HCT116 (cell line): ENCODE data around the gene FADD. TPM values are rescaled to one million over a fixed set of nuclear protein-coding genes. Genes with fewer than 3 reads are reported as not detected.

Experiments
- ATAC-seq: fragments of 200-7000 bp; cut with Tn5 transposase; 2 replicates; pipeline ENCODE4 v1.9.1; 2020; ENCODE audit warnings: mild to moderate bottlenecking, moderate library complexity
- BruUV-seq: library from RNA; stranded (reverse); fragments of 400-500 nt; replicated peaks from 2 replicates; lab custom pipeline; 2021; lab: Mats Ljungman, UMichigan
- CTCF ChIA-PET: fragments of 300-600 bp; sonication (Branson Sonifier 250); formaldehyde crosslinking; loops from one replicate; lab custom pipeline; 2021; ENCODE audit warnings: antibody characterized with exemption; lab: Charles Lee
- POLR2A ChIA-PET: fragments of 300-600, 350-600 bp; sonication (Branson Sonifier 250); formaldehyde crosslinking; loops from one replicate; lab custom pipeline; 2021; ENCODE audit warnings: antibody characterized with exemption; lab: Charles Lee
- RAD21 ChIA-PET, 2 experiments: fragments of 300-600 bp; sonication (Branson Sonifier 250); formaldehyde crosslinking; loops; one replicate each; lab custom pipeline; 2023; ENCODE audit warnings: low total read pairs in 2 of 2; ENCODE audit not compliant: uncharacterized antibody in 2 of 2, unreplicated experiment in 2 of 2, low non-redundant PET in 1 of 2; lab: Charles Lee
- DNase-seq: peaks from one replicate; pipeline ENCODE4 v3.0.0-alpha.2; 2010; ENCODE audit warnings: low read depth, low spot score
- H2AFZ ChIP-seq: fragments of 200-600 bp; shearing (Covaris generic), sonication (generic); 2 replicates; pipeline ENCODE4 v1.6.1; 2017; ENCODE audit warnings: low read depth, mixed run types, mixed read lengths, antibody characterized with exemption, low read length; ENCODE audit not compliant: poor library complexity, severe bottlenecking
- H3K27ac ChIP-seq: 2 replicates; pipeline ENCODE4 v1.5.1; 2012; ENCODE audit warnings: low read depth, low read length
- H3K27me3 ChIP-seq: fragments of 200-600 bp; sonication (generic); 2 replicates; pipeline ENCODE4 v1.6.1; 2016; ENCODE audit warnings: mixed run types, low read length, mixed read lengths; ENCODE audit not compliant: insufficient read depth
- H3K36me3 ChIP-seq, 2 experiments: fragments of 200-500 bp in 1 of 2; fragments of 200-600 bp in 1 of 2; sonication (Bioruptor generic) in 1 of 2; sonication (generic) in 1 of 2; 2 replicates each; pipeline versions ENCODE4 v1.5.1 to v1.6.1; 2014 to 2016; ENCODE audit warnings: low read length in 2 of 2, inconsistent platforms in 1 of 2, mixed read lengths in 1 of 2, mixed run types in 1 of 2; ENCODE audit not compliant: insufficient read depth in 2 of 2, control insufficient read depth in 1 of 2
- H3K4me1 ChIP-seq, 2 experiments: fragments of 200-600 bp in 1 of 2; sonication (generic) in 1 of 2; 2 replicates each; pipeline versions ENCODE4 v1.5.1 to v1.6.1; 2012 to 2017; ENCODE audit warnings: low read length in 2 of 2, inconsistent platforms in 1 of 2, mild to moderate bottlenecking in 1 of 2, mixed read lengths in 1 of 2, mixed run types in 1 of 2, moderate library complexity in 1 of 2; ENCODE audit not compliant: insufficient read depth in 2 of 2, control insufficient read depth in 1 of 2
- H3K4me2 ChIP-seq: fragments of 200-600 bp; sonication (generic); 2 replicates; pipeline ENCODE4 v1.6.1; 2017; ENCODE audit warnings: mixed run types, low read length, mixed read lengths
- H3K4me3 ChIP-seq, 2 experiments: fragments of 200-600 bp in 1 of 2; sonication (generic) in 1 of 2; replicated peaks in 1 of 2; 2 replicates each; pipeline ENCODE4 v1.5.1; 2011 to 2016; ENCODE audit warnings: low read length in 2 of 2, control low read depth in 1 of 2, low read depth in 1 of 2, mild to moderate bottlenecking in 1 of 2, mixed read lengths in 1 of 2, mixed run types in 1 of 2
- H3K79me2 ChIP-seq: fragments of 200-600 bp; sonication (generic); 2 replicates; pipeline ENCODE4 v1.6.1; 2017; ENCODE audit warnings: mild to moderate bottlenecking, mixed run types, low read length, moderate library complexity, mixed read lengths; ENCODE audit not compliant: insufficient read depth
- H3K9ac ChIP-seq: fragments of 200-600 bp; sonication (generic); 2 replicates; pipeline ENCODE4 v1.6.1; 2016; ENCODE audit warnings: low read length, mixed read lengths
- H3K9me2 ChIP-seq: fragments of 200-600 bp; sonication (generic), shearing (Covaris generic); 2 replicates; pipeline ENCODE4 v1.6.1; 2017; ENCODE audit warnings: mixed run types, mild to moderate bottlenecking, moderate library complexity; ENCODE audit not compliant: insufficient read depth
- H3K9me3 ChIP-seq, 2 experiments: fragments of 200-500 bp in 1 of 2; fragments of 200-600 bp in 1 of 2; sonication (Bioruptor generic) in 1 of 2; sonication (generic) in 1 of 2; 2 replicates each; pipeline ENCODE4 v1.6.1; 2014 to 2017; ENCODE audit warnings: low read length in 2 of 2, mixed read lengths in 2 of 2, inconsistent platforms in 1 of 2, low read depth in 1 of 2, mild to moderate bottlenecking in 1 of 2, mixed run types in 1 of 2, moderate library complexity in 1 of 2; ENCODE audit not compliant: control insufficient read depth in 1 of 2, insufficient read depth in 1 of 2
- H4K20me1 ChIP-seq: fragments of 200-600 bp; sonication (generic), shearing (Covaris generic); 2 replicates; pipeline ENCODE4 v1.6.1; 2017; ENCODE audit warnings: mixed run types, mild to moderate bottlenecking, moderate library complexity; ENCODE audit not compliant: insufficient read depth
- EGR1 ChIP-seq: IDR thresholded peaks from 2 replicates; pipeline ENCODE4 v1.6.1; 2012; ENCODE audit warnings: low read depth
- POLR2AphosphoS5 ChIP-seq: IDR thresholded peaks from 2 replicates; pipeline ENCODE4 v1.6.1; 2011; ENCODE audit warnings: mild to moderate bottlenecking, low read depth, low read length, moderate library complexity
- RAD21 ChIP-seq: IDR thresholded peaks from 2 replicates; pipeline ENCODE4 v1.6.1; 2012; ENCODE audit warnings: low read depth, mild to moderate bottlenecking
- TCF7L2 ChIP-seq: IDR thresholded peaks from 2 replicates; pipeline ENCODE4 v1.7.0; 2011; ENCODE audit warnings: borderline replicate concordance, inconsistent platforms; ENCODE audit not compliant: insufficient read depth, insufficient read length; ENCODE audit errors: extremely low read depth
- intact Hi-C: fragments of 100-400 bp; cut with micrococcal nuclease; formaldehyde crosslinking; loops from 2 replicates; pipeline ENCODE4 v1.10.0; 2022
- total RNA-seq: library from RNA; stranded (reverse); gene quantifications from one replicate; pipeline ENCODE4 v1.2.1, GENCODE V29; 2021; ENCODE audit not compliant: unreplicated experiment
- TF ChIP-seq, protein P1 (sequence below), 3 experiments: fragments of 200-600 bp in 1 of 3; sonication (generic) in 1 of 3; IDR thresholded peaks in 2 of 3; conservative IDR thresholded peaks in 1 of 3; 2 replicates each; pipeline ENCODE4 v1.5.1; 2012 to 2017; ENCODE audit warnings: low read depth in 2 of 3, low read length in 2 of 3, antibody characterized with exemption in 1 of 3, borderline replicate concordance in 1 of 3, control low read depth in 1 of 3, mild to moderate bottlenecking in 1 of 3, mixed read lengths in 1 of 3, mixed run types in 1 of 3, moderate library complexity in 1 of 3; ENCODE audit not compliant: insufficient read depth in 1 of 3

Gene FADD
- total RNA-seq, 1 experiment from 2014 or later, result 26.7 TPM

DNA sequence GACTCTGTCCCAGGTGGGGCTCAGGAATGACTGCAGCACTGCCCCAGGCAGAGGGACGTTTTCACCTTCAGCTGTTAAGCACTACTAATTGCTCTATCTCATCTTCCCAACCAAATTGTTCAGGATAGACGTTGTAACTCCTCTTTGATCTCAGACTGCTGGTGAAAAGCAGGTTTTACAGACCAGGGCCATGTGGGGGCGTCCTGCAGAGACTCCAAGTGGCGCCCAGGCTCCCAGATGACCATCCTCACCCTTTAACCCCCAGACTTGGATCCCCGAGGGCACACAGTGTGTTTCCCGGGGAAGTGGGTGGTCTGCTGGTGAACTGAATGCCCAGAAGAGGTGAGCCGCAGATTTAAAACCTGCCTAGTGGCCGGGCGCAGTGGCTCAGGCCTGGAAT lies 23.9 kb downstream of the FADD start:
- Histone ChIP-seq H3K36me3 (no peaks in the 10 kb centered on the region), H2AFZ (no peak overlapping the region), H3K4me3 (no peak overlapping the region), H3K4me1 (peaks cover 0 to 10% of the 10 kb centered on the region in 2 experiments; a peak in 1 of 4 replicates), H3K27ac (no peak overlapping the region), H3K9me2 (no peaks in the 10 kb centered on the region), H3K79me2 (no peaks in the 10 kb centered on the region), H3K9me3 (no peaks in the 10 kb centered on the region), H3K4me2 (no peak overlapping the region), H3K9ac (no peak overlapping the region), H3K27me3 (no peaks in the 10 kb centered on the region; the same call in 1 of the 2 replicates), H4K20me1 (no peaks in the 10 kb centered on the region)
- DNase-seq, result peak; percentile 23
- ChIA-PET POLR2A (no interaction called here), CTCF (no interaction called here), RAD21 (no interaction called here)
- ATAC-seq, result peak; percentile 87
- BruUV-seq, result no TSS peak
- TF ChIP-seq, protein P1, sequence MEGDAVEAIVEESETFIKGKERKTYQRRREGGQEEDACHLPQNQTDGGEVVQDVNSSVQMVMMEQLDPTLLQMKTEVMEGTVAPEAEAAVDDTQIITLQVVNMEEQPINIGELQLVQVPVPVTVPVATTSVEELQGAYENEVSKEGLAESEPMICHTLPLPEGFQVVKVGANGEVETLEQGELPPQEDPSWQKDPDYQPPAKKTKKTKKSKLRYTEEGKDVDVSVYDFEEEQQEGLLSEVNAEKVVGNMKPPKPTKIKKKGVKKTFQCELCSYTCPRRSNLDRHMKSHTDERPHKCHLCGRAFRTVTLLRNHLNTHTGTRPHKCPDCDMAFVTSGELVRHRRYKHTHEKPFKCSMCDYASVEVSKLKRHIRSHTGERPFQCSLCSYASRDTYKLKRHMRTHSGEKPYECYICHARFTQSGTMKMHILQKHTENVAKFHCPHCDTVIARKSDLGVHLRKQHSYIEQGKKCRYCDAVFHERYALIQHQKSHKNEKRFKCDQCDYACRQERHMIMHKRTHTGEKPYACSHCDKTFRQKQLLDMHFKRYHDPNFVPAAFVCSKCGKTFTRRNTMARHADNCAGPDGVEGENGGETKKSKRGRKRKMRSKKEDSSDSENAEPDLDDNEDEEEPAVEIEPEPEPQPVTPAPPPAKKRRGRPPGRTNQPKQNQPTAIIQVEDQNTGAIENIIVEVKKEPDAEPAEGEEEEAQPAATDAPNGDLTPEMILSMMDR (IDR thresholded peaks at IDR 0.05 in 2 of 3, conservative IDR thresholded peaks at IDR 0.05 in 1 of 3; ENCODE audit: borderline replicate concordance in 1 of 3, insufficient read depth in 1 of 3, low read depth in 2 of 3, low read length in 2 of 3), result peak; percentile 30 to 63 (median 57); a peak in 5 of 6 replicates
- peak; percentile 61 for TF ChIP-seq RAD21
- no peak for TF ChIP-seq EGR1
- peak; percentile 73 for TF ChIP-seq TCF7L2
- intact Hi-C loops, result no loop called here

DNA sequence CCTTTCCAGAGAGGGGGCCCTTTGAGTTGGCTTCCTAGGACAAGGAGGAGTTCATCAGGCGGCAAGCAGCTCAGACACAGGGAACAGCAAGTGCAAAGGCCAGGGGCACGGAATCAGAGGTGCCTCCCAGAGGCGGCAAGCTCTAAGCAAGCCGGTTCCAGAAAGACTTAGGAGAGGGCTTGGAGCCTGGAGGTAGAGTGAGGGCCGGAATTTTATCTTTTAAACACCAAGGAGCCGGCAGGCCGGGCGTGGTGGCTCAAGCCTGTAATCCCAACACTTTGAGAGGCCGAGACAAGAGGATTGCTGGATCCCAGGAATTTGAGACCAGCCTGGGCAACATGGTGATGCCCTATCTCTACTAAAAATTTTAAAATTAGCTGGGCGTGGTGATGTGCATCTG lies 26.6 kb downstream of the FADD start:
- Histone ChIP-seq H3K9me2 (no peaks in the 10 kb centered on the region), H3K4me3 (no peak overlapping the region), H4K20me1 (no peaks in the 10 kb centered on the region), H3K79me2 (no peaks in the 10 kb centered on the region), H3K4me1 (peaks cover 18 to 37% of the 10 kb centered on the region in 2 experiments), H3K9ac (no peak overlapping the region), H3K4me2 (no peak overlapping the region), H3K36me3 (no peaks in the 10 kb centered on the region), H2AFZ (no peak overlapping the region), H3K27me3 (no peaks in the 10 kb centered on the region; the same call in 1 of the 2 replicates), H3K9me3 (no peaks in the 10 kb centered on the region), H3K27ac (no peak overlapping the region)
- TF ChIP-seq POLR2AphosphoS5, result no peak
- no peak for TF ChIP-seq EGR1
- ATAC-seq (no peak), DNase-seq (no peak)
- intact Hi-C loops, result no loop called here
- ChIA-PET RAD21 (no interaction called here), CTCF (no interaction called here), POLR2A (no interaction called here)
- no TSS peak for BruUV-seq
